GM19099 (cell line): ENCODE measurements around the gene SEZ6L.

Source experiments
- POLR2A ChIP-seq: IDR thresholded peaks from 3 replicates; pipeline ENCODE4 v1.6.1; 2011; ENCODE audit warnings: low read depth; ENCODE audit not compliant: insufficient read length; ENCODE audit errors: extremely low read depth

Gene SEZ6L

GRCh38 chr22:26292667-26292995 lies 123.4 kb downstream of the SEZ6L start:
- no peak for TF ChIP-seq POLR2A

- TF ChIP-seq POLR2A, result no peak
Observed at GRCh38 chr22:26295563-26296126, 126.4 kb downstream of the SEZ6L start.

- no peak for TF ChIP-seq POLR2A
Observed at GRCh38 chr22:26298605-26299310, 129.5 kb downstream of the SEZ6L start.

- no peak for TF ChIP-seq POLR2A
Observed at GRCh38 chr22:26302726-26303125, 133.5 kb downstream of the SEZ6L start.

GRCh38 chr22:26303475-26303874 lies 134.2 kb downstream of the SEZ6L start:
- TF ChIP-seq POLR2A, result no peak

- no peak for TF ChIP-seq POLR2A
Observed at GRCh38 chr22:26304730-26305129, 135.5 kb downstream of the SEZ6L start.

- TF ChIP-seq POLR2A, result no peak
Observed at GRCh38 chr22:26308467-26308866, 139.2 kb downstream of the SEZ6L start.

- no peak for TF ChIP-seq POLR2A
Observed at GRCh38 chr22:26310616-26311015, 141.4 kb downstream of the SEZ6L start.

GRCh38 chr22:26313291-26313690 lies 144.0 kb downstream of the SEZ6L start:
- no peak for TF ChIP-seq POLR2A

GRCh38 chr22:26314171-26314570 lies 144.9 kb downstream of the SEZ6L start:
- TF ChIP-seq POLR2A, result no peak

- TF ChIP-seq POLR2A, result no peak
Observed at GRCh38 chr22:26314656-26315055, 145.4 kb downstream of the SEZ6L start.

- TF ChIP-seq POLR2A, result no peak
Observed at GRCh38 chr22:26316732-26317285, 147.5 kb downstream of the SEZ6L start.

GRCh38 chr22:26318975-26319374 lies 149.7 kb downstream of the SEZ6L start:
- no peak for TF ChIP-seq POLR2A

- TF ChIP-seq POLR2A, result no peak
Observed at GRCh38 chr22:26320447-26320846, 151.2 kb downstream of the SEZ6L start.

- TF ChIP-seq POLR2A, result no peak
Observed at GRCh38 chr22:26321469-26321913, 152.2 kb downstream of the SEZ6L start.

- TF ChIP-seq POLR2A, result no peak
Observed at GRCh38 chr22:26322179-26322905, 153.1 kb downstream of the SEZ6L start.
